Panc1 (cell line): ENCODE data around the gene CCDC178.

Experiments used
- CTCF ChIP-seq: fragments of 450-650 bp; IDR thresholded peaks from 2 replicates; pipeline ENCODE4 v1.5.1; 2017; ENCODE audit warnings: mild to moderate bottlenecking
- POLR2AphosphoS5 ChIP-seq: IDR thresholded peaks from 2 replicates; pipeline ENCODE4 v1.6.1; 2012; ENCODE audit warnings: mild to moderate bottlenecking, low read depth, low read length, moderate library complexity
- SIN3A ChIP-seq: IDR thresholded peaks from 2 replicates; pipeline ENCODE4 v1.6.1; 2012; ENCODE audit warnings: low read depth, mild to moderate bottlenecking, low read length, moderate library complexity, borderline replicate concordance; ENCODE audit not compliant: insufficient read depth

GRCh38 chr18:33146014-33146413, 294.5 kb downstream of the CCDC178 start:
- no peak for TF ChIP-seq CTCF
- TF ChIP-seq SIN3A, result no peak
- no peak for TF ChIP-seq POLR2AphosphoS5
